HG03095 (cell line): Measurements from ENCODE around the gene KCTD8.

Experiments used
- ATAC-seq: cut with Tn5 transposase; IDR thresholded peaks from one replicate; pipeline ENCODE4 v1.9.1; 2021; ENCODE audit warnings: moderate library complexity; ENCODE audit not compliant: unreplicated experiment

The KCTD8 gene

DNA sequence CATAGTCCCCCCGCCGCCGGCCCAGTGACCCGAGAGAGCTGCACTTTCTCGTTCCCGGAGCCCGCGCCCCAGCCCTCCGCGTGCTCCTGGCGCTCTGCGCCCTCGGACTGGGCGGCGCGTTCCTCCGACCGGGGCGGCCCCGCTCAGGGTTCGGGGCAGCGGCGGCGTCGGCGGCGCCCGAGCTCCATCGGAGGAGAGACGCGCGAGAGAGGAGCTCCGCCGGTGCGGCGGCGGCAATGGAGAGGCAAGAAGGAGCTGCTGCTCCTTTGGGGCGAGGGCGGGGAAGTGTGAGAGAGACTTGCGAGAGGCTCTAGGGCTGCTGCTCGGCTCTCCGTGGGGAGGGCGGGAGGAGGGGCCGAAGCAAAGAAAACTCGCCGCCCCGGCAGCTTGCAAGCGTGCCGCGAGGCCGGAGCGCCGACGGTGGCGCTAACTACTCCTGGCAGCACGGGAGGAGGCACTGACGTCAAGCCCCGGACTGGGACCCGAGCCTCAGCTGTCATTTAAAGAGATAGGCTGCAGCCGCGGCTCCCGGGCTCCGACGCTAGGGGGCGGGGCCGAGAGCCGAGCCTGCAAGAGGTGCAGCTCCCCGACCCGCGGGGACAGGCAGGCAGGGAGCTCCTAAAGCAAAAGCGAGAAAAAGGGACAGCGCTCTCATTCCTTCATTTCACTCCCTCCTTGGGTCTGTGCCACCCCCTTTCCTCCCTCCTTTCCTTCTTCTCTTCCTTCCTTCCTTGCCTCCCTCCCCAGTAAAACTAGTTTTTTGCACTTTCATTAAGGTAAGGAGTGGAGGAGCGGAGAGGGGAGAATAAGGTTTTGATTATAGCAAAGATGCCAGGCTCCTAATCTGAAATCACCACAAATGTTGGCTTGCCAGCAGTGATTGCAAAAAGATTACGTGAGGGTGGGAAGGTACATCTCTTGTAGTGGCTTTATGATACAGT is at the start of gene KCTD8:
KCTD8 (minus strand) TSS at position 289 of the 941 bp plus-strand sequence.
- ATAC-seq: peak; percentile 98

DNA sequence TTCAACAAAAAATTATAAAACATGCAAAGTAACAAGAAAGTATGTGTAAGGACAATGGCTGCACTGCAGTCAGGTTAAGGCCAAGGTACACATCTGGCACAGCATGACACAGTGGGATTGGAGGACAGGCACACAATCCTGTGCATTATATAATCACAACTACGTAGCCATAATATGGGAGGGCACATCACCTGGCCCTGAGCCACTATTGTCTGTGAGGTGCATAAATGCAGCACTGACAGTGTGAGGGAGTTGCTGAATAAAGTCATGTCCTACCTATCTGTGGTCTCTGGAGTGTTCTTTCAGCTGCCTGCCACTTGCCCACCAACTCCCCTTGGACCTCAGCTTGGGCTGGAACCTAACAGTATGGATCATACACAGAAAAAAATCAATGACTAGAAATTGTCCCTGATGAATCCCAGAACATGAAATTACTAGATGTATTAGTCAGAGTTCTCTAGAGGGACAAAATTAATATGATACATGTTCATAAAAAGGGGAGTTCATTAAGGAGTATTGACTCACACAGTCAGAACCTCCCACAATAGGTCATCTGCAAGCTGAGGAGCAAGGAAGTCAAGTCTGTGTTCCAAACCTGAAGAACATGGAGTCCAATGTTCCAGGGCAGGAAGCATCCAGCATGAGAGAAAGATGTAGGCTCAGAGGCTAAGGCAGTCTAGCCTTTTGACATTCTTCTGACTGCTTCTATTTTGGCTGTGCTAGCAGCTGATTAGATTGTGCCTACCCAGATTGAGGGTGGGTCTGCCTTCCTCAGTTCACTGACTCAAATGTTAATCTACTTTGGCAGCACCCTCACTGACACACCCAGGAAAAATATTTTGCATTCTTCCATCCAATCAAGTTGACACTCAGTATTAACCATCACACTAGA is 46.4 kb upstream of the KCTD8 start:
- no peak for ATAC-seq

DNA sequence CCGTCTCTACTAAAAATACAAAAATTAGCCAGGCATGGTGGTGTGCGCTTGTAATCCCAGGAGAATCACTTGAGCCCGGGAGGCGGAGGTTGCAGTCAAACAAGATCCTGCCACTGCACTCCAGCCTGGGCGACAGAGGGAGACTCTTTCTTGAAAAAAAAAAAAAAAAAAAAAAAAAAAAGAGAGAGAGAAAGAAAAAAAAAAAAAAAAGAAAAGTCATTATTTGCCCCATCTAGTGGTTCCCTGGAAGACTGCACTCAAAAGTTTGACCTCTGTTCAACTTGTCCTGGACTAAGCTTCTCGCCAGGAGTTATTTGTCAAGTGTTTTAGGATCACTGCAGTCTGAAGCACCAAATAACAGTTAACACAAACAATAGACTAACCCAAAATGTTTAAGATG is 45.3 kb upstream of the KCTD8 start:
- no peak for ATAC-seq

- ATAC-seq: no peak
Measured at GRCh38 chr4:44487341-44487740, 38.7 kb upstream of the KCTD8 start.

DNA sequence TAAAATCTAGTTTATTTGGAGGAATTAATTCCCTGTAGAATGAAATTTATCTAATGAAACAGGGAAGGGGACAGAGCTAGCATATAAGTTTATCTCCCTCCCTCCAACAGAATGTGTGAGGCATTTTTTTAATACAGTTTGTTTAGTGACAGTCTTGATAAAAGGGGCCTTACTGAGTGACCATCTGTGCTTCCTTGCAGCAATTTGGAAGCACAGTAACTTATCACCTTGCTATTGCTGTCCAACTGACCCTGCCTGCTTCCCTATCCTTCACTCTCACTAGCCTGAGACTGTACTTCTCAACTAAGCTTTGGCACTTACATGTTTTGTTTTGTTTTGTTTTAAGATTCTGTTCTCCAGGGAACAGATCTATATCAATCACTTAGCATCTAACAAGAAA is 31.1 kb upstream of the KCTD8 start:
- ATAC-seq: no peak

- no peak for ATAC-seq
Measured at GRCh38 chr4:44462259-44462658, 13.7 kb upstream of the KCTD8 start.

GRCh38 chr4:44447563-44448504 is 775 bp downstream of the KCTD8 start:
- ATAC-seq: no peak

- no peak for ATAC-seq
Measured at GRCh38 chr4:44446801-44447562, 1.6 kb downstream of the KCTD8 start.

DNA sequence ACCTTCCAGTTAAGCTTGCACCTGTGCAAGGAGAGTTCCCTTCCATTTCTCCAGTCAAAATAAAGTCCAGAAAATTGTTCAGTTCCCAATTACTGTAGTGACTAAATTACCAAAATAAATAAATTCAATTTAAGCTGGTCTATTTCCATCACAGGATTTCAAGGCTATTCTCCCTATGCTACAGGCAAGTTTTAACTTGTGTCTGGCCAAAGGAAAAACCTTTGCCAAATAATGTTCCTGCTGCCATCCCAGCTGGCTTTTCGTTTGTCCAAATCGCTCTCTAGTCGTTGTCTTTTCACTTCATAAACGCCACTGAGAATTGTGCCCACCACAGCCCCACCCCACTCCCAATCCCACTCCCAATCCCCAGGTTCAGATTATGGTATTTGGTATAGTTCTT is 2.4 kb downstream of the KCTD8 start:
- no peak for ATAC-seq

- ATAC-seq: no peak
Measured at GRCh38 chr4:44438687-44439086, 9.9 kb downstream of the KCTD8 start.

DNA sequence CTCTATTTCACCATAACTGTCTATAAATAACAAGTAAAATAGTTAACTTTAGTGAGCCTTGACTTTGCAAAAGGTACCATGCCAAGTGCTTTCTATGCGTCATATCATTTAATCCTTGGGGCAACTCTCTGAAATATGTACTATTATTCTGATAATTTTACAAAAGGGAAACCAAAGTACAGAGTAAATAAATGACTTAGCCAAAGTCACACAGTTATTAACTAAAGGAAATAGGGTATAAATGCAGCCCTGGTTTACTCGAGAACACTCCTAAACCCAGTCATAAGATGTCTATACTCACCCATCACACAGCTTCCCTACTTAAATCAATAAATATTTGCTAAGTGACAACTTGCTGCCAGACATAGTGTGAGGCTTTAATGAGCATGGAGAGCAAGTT is 14.4 kb downstream of the KCTD8 start:
- ATAC-seq: no peak

- no peak for ATAC-seq
Measured at GRCh38 chr4:44425614-44426208, 22.9 kb downstream of the KCTD8 start.

- ATAC-seq: no peak
Measured at GRCh38 chr4:44422912-44423311, 25.7 kb downstream of the KCTD8 start.

DNA sequence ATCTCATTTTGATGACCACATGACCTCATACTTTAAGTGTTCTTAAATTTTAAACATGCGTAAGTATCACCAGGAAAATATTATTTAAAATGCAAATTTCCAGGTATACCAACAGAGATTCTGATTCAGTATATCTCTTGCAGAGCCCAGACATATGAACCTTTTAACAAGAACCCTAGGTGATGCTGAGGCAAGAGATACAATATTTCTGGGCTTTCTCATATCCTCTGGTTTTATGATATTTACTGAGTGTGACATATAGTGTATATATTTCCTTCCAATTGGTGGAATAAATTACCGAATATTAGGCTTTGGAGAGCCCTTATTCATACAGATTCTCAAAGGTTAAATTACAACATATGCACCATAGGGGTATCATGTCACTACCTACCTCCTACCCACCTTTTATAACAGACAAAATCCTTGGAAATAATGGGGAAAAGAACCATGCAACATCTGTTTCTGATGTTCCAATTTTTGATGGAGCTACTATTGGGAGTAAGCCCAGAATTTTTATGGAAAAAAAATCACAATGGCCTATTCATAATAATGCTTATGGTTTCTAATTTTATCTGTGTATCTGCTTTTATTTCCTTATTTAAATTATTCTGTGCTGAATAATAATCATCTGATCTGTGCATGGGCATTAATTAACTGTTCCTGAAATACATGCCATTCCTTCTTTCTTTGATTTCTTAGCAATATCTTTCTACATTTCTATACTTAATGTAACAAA is 27.1 kb downstream of the KCTD8 start:
- ATAC-seq: no peak

DNA sequence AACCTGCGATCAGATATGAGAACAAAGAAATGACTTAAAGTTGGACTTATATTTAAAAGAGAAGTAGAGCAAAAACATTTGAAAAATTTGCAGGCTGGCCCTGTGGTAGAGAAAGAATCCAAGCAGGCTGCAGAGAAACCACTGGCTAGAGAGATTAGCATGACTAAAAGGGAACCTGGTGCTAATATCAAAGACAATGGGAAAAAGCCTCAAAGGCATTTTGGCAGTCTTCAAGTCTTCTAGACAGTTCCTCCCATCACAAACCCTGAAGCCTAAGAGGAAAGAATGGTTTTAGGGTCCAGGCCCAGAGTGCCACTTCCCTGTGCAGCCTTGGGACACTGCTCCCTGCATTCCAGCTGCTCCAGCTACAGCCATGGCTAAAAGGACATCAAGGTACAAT is 33.4 kb downstream of the KCTD8 start:
- ATAC-seq: no peak

DNA sequence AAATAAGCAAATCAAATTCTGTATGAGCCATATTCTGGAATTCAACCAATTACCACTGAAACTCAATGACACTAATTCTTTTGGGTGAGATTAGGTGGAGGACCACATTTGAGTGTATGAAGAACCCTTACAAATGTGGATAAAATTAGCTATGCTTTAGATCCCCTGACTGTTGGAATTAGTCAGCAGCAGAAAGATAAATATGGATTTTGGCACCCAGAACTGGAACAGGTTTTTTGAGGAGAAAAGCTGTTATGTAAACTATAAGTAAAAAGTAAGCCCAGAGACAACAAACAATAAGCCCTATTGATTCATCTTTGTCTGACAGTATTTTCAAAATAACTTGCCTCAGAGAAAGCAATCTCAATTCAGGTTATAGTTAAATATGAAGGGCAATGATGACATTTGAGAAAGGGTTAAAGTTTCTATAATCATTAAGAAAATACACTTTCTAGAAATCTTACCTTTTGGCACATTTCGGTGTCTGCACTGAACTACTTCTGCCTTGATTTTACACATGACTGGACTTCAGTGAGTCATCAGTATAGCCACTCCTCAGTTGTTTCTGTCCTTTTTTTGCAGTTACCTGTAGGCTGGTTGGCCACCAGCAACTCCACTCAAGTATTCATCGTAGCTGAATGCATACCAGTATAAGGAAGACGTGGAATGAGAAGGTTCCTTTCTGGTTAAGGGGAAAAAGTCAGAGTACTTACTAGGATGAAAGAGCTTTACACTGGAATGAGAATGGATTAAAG is 80.0 kb downstream of the KCTD8 start:
- ATAC-seq: no peak

DNA sequence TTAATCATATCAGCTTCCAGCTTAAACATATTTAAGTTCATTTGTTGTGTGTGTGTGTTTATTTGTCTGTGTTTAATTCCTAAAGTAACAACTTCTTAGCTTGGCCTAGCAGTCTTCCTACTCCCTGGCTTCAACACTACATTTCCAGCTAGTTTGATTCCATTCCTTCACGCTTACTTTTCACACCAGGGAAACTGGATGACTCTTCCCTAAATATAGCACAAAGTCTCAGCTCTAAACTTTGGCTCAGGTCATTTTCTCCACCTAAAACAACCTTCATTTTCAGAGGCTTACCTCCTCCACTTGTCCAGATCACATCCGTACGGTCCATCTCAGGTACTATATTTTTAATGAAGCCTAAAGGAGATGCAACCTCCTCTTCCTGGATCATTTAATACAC is 94.4 kb downstream of the KCTD8 start:
- no peak for ATAC-seq

DNA sequence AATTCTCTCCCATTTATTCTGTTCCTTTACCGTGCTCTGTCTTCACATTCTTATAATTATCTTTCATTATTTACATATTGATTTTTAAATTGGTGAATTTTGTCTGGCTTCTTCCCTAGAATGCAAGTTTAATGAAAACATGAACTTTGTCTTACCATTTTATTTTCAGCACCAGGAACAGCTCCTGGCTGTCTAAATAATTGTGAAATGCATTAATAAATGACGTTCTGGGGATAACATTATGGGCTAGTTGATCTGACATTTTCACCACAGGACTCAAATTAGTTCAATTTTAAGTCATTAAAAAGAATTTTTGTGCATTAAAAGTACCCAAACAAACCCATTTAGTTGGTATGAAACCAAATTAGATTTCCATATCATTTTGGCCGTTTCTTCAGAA is 97.5 kb downstream of the KCTD8 start:
- ATAC-seq: no peak
